Heart right ventricle (tissue), 16 donors: ENCODE results near the gene CPEB1. TPM values are rescaled to one million over a fixed set of nuclear protein-coding genes. Genes with fewer than 3 reads are reported as not detected.

ENCODE experiments used
- ATAC-seq, 8 donors: fragments of 200-7000 bp; cut with Tn5 transposase; one replicate each; pipeline ENCODE4 v1.9.1; 2020; ENCODE audit warnings: mild to moderate bottlenecking in 8 of 8, moderate library complexity in 8 of 8, moderate number of reproducible peaks in 1 of 8
- DNase-seq, 2 donors: peaks; one replicate each; pipeline ENCODE4 v3.0.0-alpha.2; 2020
- H3K27ac ChIP-seq, 10 donors: fragments of 200-600 bp; sonication (generic) in 2 of 10; one replicate each; pipeline versions ENCODE4 v1.5.0 to v1.8.0; 2020 to 2022; ENCODE audit warnings: mild to moderate bottlenecking in 3 of 10
- H3K27me3 ChIP-seq, 7 donors: fragments of 200-600 bp; one replicate each; pipeline ENCODE4 v1.8.0; 2021 to 2022; ENCODE audit warnings: mild to moderate bottlenecking in 2 of 7
- H3K36me3 ChIP-seq, 9 donors: fragments of 200-600 bp; sonication (generic) in 1 of 9; one replicate each; pipeline versions ENCODE4 v1.5.0 to v1.8.0; 2020 to 2022; ENCODE audit warnings: mild to moderate bottlenecking in 2 of 9
- H3K4me1 ChIP-seq, 9 donors: fragments of 200-600 bp; sonication (generic) in 1 of 9; one replicate each; pipeline versions ENCODE4 v1.5.0 to v1.8.0; 2020 to 2022; ENCODE audit warnings: mild to moderate bottlenecking in 4 of 9
- H3K4me3 ChIP-seq, 10 donors: fragments of 200-600 bp; sonication (generic) in 2 of 10; one replicate each; pipeline versions ENCODE4 v1.5.0 to v1.8.0; 2020 to 2022; ENCODE audit warnings: mild to moderate bottlenecking in 7 of 10, moderate library complexity in 2 of 10
- H3K9me3 ChIP-seq, 11 donors: fragments of 200-600 bp in 10 of 11; sonication (generic) in 2 of 11; one replicate each; pipeline versions ENCODE4 v1.5.0 to v1.8.0; 2013 to 2022; ENCODE audit warnings: mild to moderate bottlenecking in 2 of 11, control low read depth in 1 of 11, moderate library complexity in 1 of 11
- CTCF ChIP-seq, 9 donors: fragments of 200-600 bp; sonication (generic) in 2 of 9; IDR thresholded peaks; one replicate each; pipeline versions ENCODE4 v1.5.0 to v1.8.0; 2021 to 2022; ENCODE audit warnings: antibody characterized with exemption in 9 of 9, mild to moderate bottlenecking in 5 of 9, moderate library complexity in 1 of 9
- WGBS, 2 donors: extraction: QIAGEN DNeasy Blood & Tissue Kit; methylation state at CpG; one replicate each; pipeline ENCODE4 v1.1.7; 2013; ENCODE audit warnings: inconsistent platforms in 1 of 2; 5-methylcytosine and 5-hydroxymethylcytosine counted together
- intact Hi-C, 10 donors: fragments of 100-400 bp; cut with DNase I; formaldehyde crosslinking; loops; one replicate each; pipeline versions ENCODE4 v1.11.1 to v1.14.2; 2022
- polyA plus RNA-seq, 2 donors: library from polyadenylated mRNA; stranded (reverse); fragments of 200-250 nt; gene quantifications; one replicate each; pipeline ENCODE4 v1.2.3, GENCODE V29; 2013
- total RNA-seq, 10 donors: library from RNA; stranded (reverse); fragmentation: NEBNext Ultra II Directional in 3 of 10; extraction: Animal tissue kit (Norgen Biotek cat#: 25700) in 3 of 10; gene quantifications; one replicate each; pipeline versions ENCODE4 v1.2.1 to v1.2.4, GENCODE V29; 2021 to 2023
- donor health status: Arrhythmogenic right ventricular cardiomyopathy.
- donor health status: ischemic (EF 13 %, LVEDD 7.1; RV severe dilation, severe dysfunction).
- donor health status: healthy with polysubstance abuse.
- donor health status: DM: no; HTN: yes; CAD: no.
- donor health status: DM: no; HTN: no; CAD: no.
- donor health status: ischemic (EF 25% LVEDD 6.9; RV normal size, moderate dysfunction).
- donor health status: ischemic (EF 25% LVEDD 5.7; RV mildly dilated, moderate dysfunction).
- donor health status: healthy.
- donor health status: DM: yes; HTN: yes; CAD: no.
- donor health status: Ischemic cardiomyopathy.
- donor health status: ischemic (EF 35%, LVEDD 5.7; RV mildly dilated, moderate dysfunction).
- donor health status: nonischemic (EF 11% LVEDD 7.7; RV severe dilation, severe dysfunction).
- donor health status: DM: yes; HTN: yes; CAD: no.
- donor health status: PGD.
- donor health status: ischemic (EF 29% LVEDD 5.4; RV normal size, mild dysfunction).
- donor health status: nonischemic (EF 23%, LVEDD 6.1; RV moderate dilation, normal function).

The CPEB1 gene
- total and polyA plus RNA-seq, 12 donors: 0.20 to 5.2 (median 1.4) TPM

- intact Hi-C loops: no loop called here
- H3K27me3 ChIP-seq: peaks cover 19 to 54% (median 44%) of the 10 kb centered on the region in 7 donors
- no peaks in the 10 kb centered on the region for H3K36me3 ChIP-seq
- no peaks in the 10 kb centered on the region for H3K9me3 ChIP-seq
- ATAC-seq: no peak
- no peak for DNase-seq
- peaks cover 7 to 26% (median 22%) of the 10 kb centered on the region in 9 donors for H3K4me1 ChIP-seq
- WGBS, 2 donors: 71 to 75% methylated on average over 11 of the region's 11 CpGs
- TF ChIP-seq CTCF (IDR thresholded peaks at IDR 0.05): no peak
- no peak overlapping the region for H3K27ac ChIP-seq
- H3K4me3 ChIP-seq: no peak overlapping the region
These were observed 2.2 kb upstream of the CPEB1 start for GRCh38 chr15:82649226-82649999.

DNA sequence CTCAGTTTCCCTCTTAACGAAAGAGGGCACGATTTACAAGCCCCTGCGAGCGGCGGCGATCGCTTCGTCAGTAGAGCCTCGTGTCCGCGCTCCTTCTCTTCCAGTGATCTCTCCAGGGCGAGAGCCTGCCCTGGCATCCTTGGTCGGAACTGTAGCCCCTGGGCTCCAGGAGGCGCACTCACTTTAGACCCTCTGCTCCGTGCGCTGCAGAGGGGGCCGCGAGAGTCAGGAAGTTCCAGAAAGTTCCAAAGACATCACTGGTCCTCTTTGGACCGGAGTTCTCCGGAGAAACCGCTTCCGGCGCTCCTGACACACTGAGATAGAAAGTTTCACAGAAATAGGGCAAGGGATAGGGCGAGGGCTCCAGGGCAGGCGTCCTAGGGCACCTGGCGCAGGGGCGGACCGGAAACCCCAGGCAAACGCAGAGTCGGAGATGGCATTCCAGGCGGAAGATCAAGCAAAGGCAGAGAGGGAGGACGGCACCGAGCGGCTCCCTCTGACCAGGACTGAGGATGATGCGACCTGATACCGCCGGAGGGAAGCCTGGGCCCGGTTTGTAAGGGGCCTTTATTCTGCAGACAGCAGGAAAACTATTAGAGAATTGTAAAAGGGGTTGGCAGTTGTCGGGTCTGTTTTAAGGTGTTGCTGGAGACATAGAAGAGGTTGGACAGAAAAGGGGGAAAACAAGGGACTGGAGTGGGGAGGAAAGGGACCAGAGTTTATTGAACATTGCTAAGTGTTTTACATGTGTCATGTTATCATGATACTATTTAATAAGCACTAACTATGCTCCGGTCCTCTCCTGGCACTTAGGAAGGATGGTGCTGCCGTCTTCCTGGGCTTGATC lies 1.3 kb upstream of the CPEB1 start:
- ATAC-seq: peak in 5 of 8 donors; percentile 6 to 36 (median 17)
- TF ChIP-seq CTCF (IDR thresholded peaks at IDR 0.05): no peak
- peak overlapping the region in 9 of 10 donors; percentile 50 to 60 (median 55) for H3K4me3 ChIP-seq
- no peak for DNase-seq
- WGBS, 2 donors: 13 to 15% methylated on average over 41 of the region's 41 CpGs
- H3K27ac ChIP-seq: peak overlapping the region in 4 of 10 donors; percentile 21 to 60 (median 42)
- H3K4me1 ChIP-seq: peaks cover 7 to 26% (median 22%) of the 10 kb centered on the region in 9 donors
- H3K36me3 ChIP-seq: no peaks in the 10 kb centered on the region
- intact Hi-C loops: no loop called here
- no peaks in the 10 kb centered on the region for H3K9me3 ChIP-seq
- H3K27me3 ChIP-seq: peaks cover 19 to 62% (median 53%) of the 10 kb centered on the region in 7 donors

- 1% methylated on average over 35 to 49 of the region's 49 CpGs for WGBS, 2 donors
- ATAC-seq (peak in 7 of 8 donors; percentile 7 to 47 (median 36)), DNase-seq (peak in 1 of 2 donors; percentile 22)
- peaks cover 7 to 26% (median 22%) of the 10 kb centered on the region in 9 donors for H3K4me1 ChIP-seq
- no peaks in the 10 kb centered on the region for H3K36me3 ChIP-seq
- peak overlapping the region in 5 of 10 donors; percentile 21 to 60 (median 39) for H3K27ac ChIP-seq
- H3K27me3 ChIP-seq: peaks cover 20 to 68% (median 59%) of the 10 kb centered on the region in 7 donors
- intact Hi-C loops: no loop called here
- no peak for TF ChIP-seq CTCF (IDR thresholded peaks at IDR 0.05)
- peak overlapping the region in 9 of 10 donors; percentile 50 to 60 (median 55) for H3K4me3 ChIP-seq
- no peaks in the 10 kb centered on the region for H3K9me3 ChIP-seq
These were observed 683 bp upstream of the CPEB1 start for GRCh38 chr15:82647835-82648256.
